GM23248 (cell line): Measurements from ENCODE around the gene HOXC11. TPM values are rescaled to one million over a fixed set of nuclear protein-coding genes. Genes with fewer than 3 reads are reported as not detected.
A peak's percentile ranks its signal among the peaks of the same experiment; 100 is the strongest.

ENCODE experiments used
- DNase-seq: peaks from one replicate; pipeline ENCODE4 v3.0.0-alpha.2; 2015
- H2AFZ ChIP-seq: fragments of 200-600 bp; sonication (generic); 2 replicates; pipeline ENCODE4 v1.6.1; 2016; ENCODE audit warnings: antibody characterized with exemption
- H3F3A ChIP-seq: fragments of 200-600 bp; sonication (generic); 2 replicates; pipeline ENCODE4 v1.6.1; 2016; ENCODE audit warnings: mild to moderate bottlenecking, antibody characterized with exemption, mixed run types; ENCODE audit not compliant: insufficient read depth
- H3K27ac ChIP-seq: fragments of 200-600 bp; sonication (generic); 2 replicates; pipeline ENCODE4 v1.5.1; 2016; ENCODE audit warnings: mild to moderate bottlenecking
- H3K27me3 ChIP-seq: fragments of 200-600 bp; sonication (generic); replicated peaks from 2 replicates; pipeline ENCODE4 v1.6.1; 2016; ENCODE audit warnings: mild to moderate bottlenecking; ENCODE audit not compliant: insufficient read depth
- H3K36me3 ChIP-seq: fragments of 200-600 bp; sonication (generic); 2 replicates; pipeline ENCODE4 v1.6.1; 2016; ENCODE audit warnings: low read depth, mild to moderate bottlenecking
- H3K4me1 ChIP-seq: fragments of 200-600 bp; sonication (generic); 2 replicates; pipeline ENCODE4 v1.6.1; 2016; ENCODE audit warnings: mild to moderate bottlenecking; ENCODE audit not compliant: insufficient read depth
- H3K4me2 ChIP-seq: fragments of 200-600 bp; sonication (generic); one replicate; pipeline ENCODE4 v1.6.1; 2016; ENCODE audit warnings: mild to moderate bottlenecking; ENCODE audit not compliant: unreplicated experiment
- H3K4me3 ChIP-seq: fragments of 200-600 bp; sonication (generic); 2 replicates; pipeline ENCODE4 v1.5.1; 2016; ENCODE audit warnings: mild to moderate bottlenecking
- H3K79me2 ChIP-seq: fragments of 200-600 bp; sonication (generic); 2 replicates; pipeline ENCODE4 v1.6.1; 2016; ENCODE audit warnings: mild to moderate bottlenecking; ENCODE audit not compliant: insufficient read depth
- H3K9ac ChIP-seq: fragments of 200-600 bp; sonication (generic); 2 replicates; pipeline ENCODE4 v1.6.1; 2016; ENCODE audit warnings: mild to moderate bottlenecking
- H3K9me2 ChIP-seq: fragments of 200-600 bp; sonication (generic); 2 replicates; pipeline ENCODE4 v1.6.1; 2016; ENCODE audit warnings: mixed run types, mild to moderate bottlenecking, moderate library complexity; ENCODE audit not compliant: insufficient read depth
- H3K9me3 ChIP-seq: fragments of 200-600 bp; sonication (generic); one replicate; pipeline ENCODE4 v1.6.1; 2017; ENCODE audit warnings: low read depth
- H4K20me1 ChIP-seq: fragments of 200-600 bp; sonication (generic); 2 replicates; pipeline ENCODE4 v1.6.0; 2016; ENCODE audit not compliant: insufficient read depth
- EZH2 ChIP-seq: fragments of 200-600 bp; sonication (generic); IDR thresholded peaks from 2 replicates; pipeline ENCODE4 v1.6.1; 2018; ENCODE audit warnings: antibody characterized with exemption, mild to moderate bottlenecking; ENCODE audit not compliant: insufficient read depth, poor library complexity, severe bottlenecking
- EZH2phosphoT487 ChIP-seq: fragments of 200-600 bp; sonication (generic); IDR thresholded peaks from 2 replicates; pipeline ENCODE4 v1.6.1; 2018; ENCODE audit warnings: antibody characterized with exemption, moderate library complexity, mild to moderate bottlenecking, low read depth; ENCODE audit not compliant: insufficient read depth
- WGBS, 2 experiments: methylation state at CpG; one replicate each; pipeline ENCODE4 v1.1.6; 2015 to 2017; ENCODE audit warnings: low lambda C conversion rate in 2 of 2, low coverage in 1 of 2; ENCODE audit errors: missing lambda C conversion rate in 2 of 2; 5-methylcytosine and 5-hydroxymethylcytosine counted together
- in situ Hi-C: fragments of 300-500 bp; cut with MboI; formaldehyde crosslinking; loops from 2 replicates; pipeline ENCODE4 v1.15.0; 2020
- polyA plus RNA-seq: library from polyadenylated mRNA; unstranded; fragments of >200 nt; fragmentation: Nextera tagmentation; extraction: Ambion mirVana; gene quantifications from 2 replicates; pipeline ENCODE4 v1.2.1, GENCODE V29; 2016
- total RNA-seq: library from RNA; depleted of rRNA; stranded (reverse); fragments of >200 nt; shearing (Covaris generic); gene quantifications from 2 replicates; pipeline ENCODE4 v1.2.3, GENCODE V29; 2014

The HOXC11 gene
- total and polyA plus RNA-seq, 2 experiments from 2014 or later: not detected

DNA sequence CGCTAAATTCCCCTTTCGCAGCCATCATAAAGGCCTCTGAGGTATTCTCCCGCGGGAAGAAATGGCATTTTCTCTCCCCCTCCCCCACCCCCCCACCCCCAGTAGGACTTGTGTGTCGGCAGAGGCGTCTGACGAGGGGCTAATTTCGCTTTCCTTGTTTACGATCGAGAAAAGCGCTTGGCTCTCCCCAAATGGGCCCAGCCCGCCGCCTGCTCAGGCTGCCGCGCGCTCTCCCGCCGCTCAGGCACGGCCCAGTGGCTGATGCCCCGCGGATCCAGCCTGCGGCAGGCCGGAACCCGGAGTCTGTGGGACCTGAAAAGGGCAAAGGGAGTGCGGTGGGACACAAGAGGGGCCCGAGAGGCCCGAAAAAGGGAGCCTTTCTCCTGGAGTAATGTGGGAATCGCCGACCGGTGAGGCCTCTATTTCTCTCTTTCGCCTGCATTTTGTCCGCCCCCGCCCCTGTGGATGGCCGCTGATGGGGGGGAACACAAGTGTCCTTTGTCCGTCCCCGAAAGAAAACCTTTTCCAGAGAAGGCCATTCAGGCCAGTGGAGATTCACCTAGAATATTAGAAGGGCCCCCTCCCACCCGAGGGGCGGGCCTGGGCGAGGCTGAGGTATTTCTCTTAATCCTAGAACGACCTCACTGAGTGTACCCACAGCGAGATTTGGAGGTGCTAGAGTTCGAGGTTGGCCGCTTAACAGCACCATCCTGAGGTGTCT lies 46.3 kb downstream of the HOXC11 start:
- H3K4me1 ChIP-seq: peaks cover 46% of the 10 kb centered on the region
- H3K9ac ChIP-seq: peak overlapping the region; percentile 97
- H3K4me2 ChIP-seq: peak overlapping the region; percentile 94
- TF ChIP-seq EZH2phosphoT487 (no peak), EZH2 (no peak)
- no peak overlapping the region for H2AFZ ChIP-seq
- H3K36me3 ChIP-seq: no peaks in the 10 kb centered on the region
- H3K79me2 ChIP-seq: peaks cover 81% of the 10 kb centered on the region
- H3K9me2 ChIP-seq: no peaks in the 10 kb centered on the region
- WGBS, 2 experiments: 37 to 38% methylated on average over 38 to 43 of the region's 43 CpGs
- peak overlapping the region; percentile 99 for H3K27ac ChIP-seq
- in situ Hi-C loops: no loop called here
- H3K4me3 ChIP-seq: peak overlapping the region; percentile 78
- H3F3A ChIP-seq: peaks cover 10% of the 10 kb centered on the region; the same call in 1 of the 2 replicates
- no peaks in the 10 kb centered on the region for H4K20me1 ChIP-seq
- peak; percentile 62 for DNase-seq
- H3K9me3 ChIP-seq: no peaks in the 10 kb centered on the region
- no peaks in the 10 kb centered on the region for H3K27me3 ChIP-seq

DNA sequence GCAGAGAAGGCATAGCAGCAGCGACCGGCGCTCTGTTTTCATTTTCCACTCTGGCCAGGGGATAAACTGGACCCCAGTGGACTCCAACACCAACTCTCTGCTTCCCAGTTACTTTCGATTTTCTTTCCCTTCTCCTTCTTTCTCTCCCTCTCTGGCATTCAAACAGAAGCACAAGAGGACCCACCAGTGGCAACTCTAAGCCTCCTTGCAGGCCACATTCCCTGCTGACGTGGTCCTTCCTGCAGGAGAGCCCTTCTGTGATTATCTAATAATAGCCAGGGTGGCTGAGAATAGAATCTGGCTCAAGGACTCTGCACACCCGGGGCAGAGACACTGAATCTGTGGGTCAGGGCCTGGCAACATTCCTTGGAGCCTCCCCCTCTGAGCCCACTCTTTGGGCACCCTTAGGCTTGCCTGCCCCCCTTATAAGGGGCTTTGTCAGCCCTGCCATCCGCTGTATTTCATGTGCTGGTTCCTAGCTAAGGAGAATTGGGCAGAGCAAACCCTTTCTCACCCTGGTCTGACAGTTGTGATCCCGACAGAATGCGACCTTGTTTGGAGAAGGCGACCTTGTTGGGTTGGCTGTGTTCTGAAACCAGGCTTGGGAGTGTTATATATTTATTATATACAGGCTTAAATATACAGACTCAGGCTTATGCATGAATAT lies 47.1 kb downstream of the HOXC11 start:
- H3K9me3 ChIP-seq: no peaks in the 10 kb centered on the region
- H3K27ac ChIP-seq: peak overlapping the region; percentile 99
- no peaks in the 10 kb centered on the region for H3K27me3 ChIP-seq
- in situ Hi-C loops: loop anchor here (10.0 kb wide), 1 partner anchor 175 kb away; no protein-coding TSS in a partner anchor
- peak overlapping the region; percentile 97 for H3K9ac ChIP-seq
- 24 to 31% methylated on average over 10 of the region's 10 CpGs for WGBS, 2 experiments
- no peak for TF ChIP-seq EZH2
- peaks cover 10% of the 10 kb centered on the region; the same call in 1 of the 2 replicates for H3F3A ChIP-seq
- H3K79me2 ChIP-seq: peaks cover 89% of the 10 kb centered on the region
- peak overlapping the region; percentile 78 for H3K4me3 ChIP-seq
- peak overlapping the region; percentile 94 for H3K4me2 ChIP-seq
- no peaks in the 10 kb centered on the region for H3K36me3 ChIP-seq
- no peaks in the 10 kb centered on the region for H4K20me1 ChIP-seq
- H2AFZ ChIP-seq: no peak overlapping the region
- no peaks in the 10 kb centered on the region for H3K9me2 ChIP-seq
- H3K4me1 ChIP-seq: peaks cover 52% of the 10 kb centered on the region
- peak; percentile 85 for DNase-seq

DNA sequence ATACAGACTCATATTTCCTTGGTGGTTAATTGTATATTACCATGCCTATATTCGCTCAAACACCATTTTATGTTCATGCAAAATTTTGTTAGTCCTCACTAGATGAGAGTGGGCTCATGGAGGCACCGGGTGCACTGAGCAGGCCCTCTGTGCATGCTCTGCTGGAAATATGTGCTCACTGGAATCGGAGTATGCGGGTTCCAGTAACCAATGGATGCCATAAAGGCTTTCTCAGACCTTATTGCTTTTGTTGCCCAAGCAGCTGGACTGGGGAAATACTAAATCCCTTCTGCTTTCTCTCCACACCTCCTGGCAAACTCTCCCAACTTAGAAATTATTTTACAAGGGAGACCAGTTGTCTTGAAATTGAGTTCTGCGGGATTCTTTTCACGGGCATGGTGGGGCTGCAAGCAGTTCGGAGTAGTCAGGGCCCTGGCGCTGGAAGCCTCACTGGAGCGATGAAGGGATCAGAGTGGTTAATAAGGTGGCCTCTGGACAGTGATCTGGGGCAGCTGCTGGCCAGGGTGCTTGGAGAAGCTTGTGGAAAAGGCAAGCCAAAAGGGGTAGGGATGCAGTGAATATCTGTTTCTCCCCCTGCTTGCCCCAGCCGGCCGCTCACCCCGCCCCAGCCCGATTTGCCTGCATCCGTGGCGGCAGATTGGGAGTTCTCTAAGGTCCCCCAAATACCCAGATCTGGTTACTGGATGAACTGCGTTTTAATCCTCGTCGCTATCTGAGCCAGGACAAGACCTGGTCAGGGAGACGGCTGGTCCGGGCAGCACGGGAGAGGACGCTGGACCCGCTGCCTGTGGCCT lies 47.9 kb downstream of the HOXC11 start:
- in situ Hi-C loops: loop anchor here (10.0 kb wide), 1 partner anchor 174 kb away; no protein-coding TSS in a partner anchor
- 18 to 19% methylated on average over 23 of the region's 23 CpGs for WGBS, 2 experiments
- H3K9me3 ChIP-seq: no peaks in the 10 kb centered on the region
- H3K4me1 ChIP-seq: peaks cover 58% of the 10 kb centered on the region
- peak overlapping the region; percentile 97 for H3K9ac ChIP-seq
- H3K79me2 ChIP-seq: peaks cover 90% of the 10 kb centered on the region
- no peaks in the 10 kb centered on the region for H3K9me2 ChIP-seq
- H3K27ac ChIP-seq: peak overlapping the region; percentile 99
- H2AFZ ChIP-seq: peak overlapping the region; percentile 50
- H3K36me3 ChIP-seq: no peaks in the 10 kb centered on the region
- H3F3A ChIP-seq: peaks cover 11% of the 10 kb centered on the region; the same call in 1 of the 2 replicates
- peak; percentile 56 for DNase-seq
- TF ChIP-seq EZH2phosphoT487: 0 out of 2 replicates have a peak, but pooled peaks have one; percentile 33
- no peak for TF ChIP-seq EZH2
- H3K4me2 ChIP-seq: peak overlapping the region; percentile 94
- H3K4me3 ChIP-seq: peak overlapping the region; percentile 78
- no peaks in the 10 kb centered on the region for H4K20me1 ChIP-seq
- H3K27me3 ChIP-seq: no peaks in the 10 kb centered on the region
